Naive thymus-derived CD8-positive, alpha-beta T cell (primary cell): ENCODE data around the gene BRINP1. TPM values are rescaled to one million over a fixed set of nuclear protein-coding genes. Genes with fewer than 3 reads are reported as not detected.

Experiments
- ATAC-seq, 2 donors: fragments of 150-1000 bp; cut with Tn5 transposase in 1 of 2; sonication (Bioruptor Pico), chemical (Tn5 transposase) in 1 of 2; 1 replicate in 1 of 2; 2 replicates in 1 of 2; pipeline ENCODE4 v1.10.0; 2021; ENCODE audit warnings: mild to moderate bottlenecking in 2 of 2, moderate library complexity in 2 of 2
- POLR2A ChIA-PET: fragments of 350-600 bp; sonication (Branson Sonifier 250); formaldehyde crosslinking; loops from one replicate; lab custom pipeline; 2021; ENCODE audit warnings: antibody characterized with exemption; lab: Charles Lee
- DNase-seq, 10 donors: peaks; one replicate each; pipeline versions ENCODE4 v3.0.0 to v3.0.0-alpha.2; 2020 to 2022
- H3K27ac Mint-ChIP-seq, 10 donors: one replicate each; pipeline ENCODE4 v1.8.0; 2020 to 2022; ENCODE audit warnings: mild to moderate bottlenecking in 10 of 10, mixed read lengths in 10 of 10, moderate library complexity in 4 of 10, inconsistent platforms in 1 of 10
- H3K27me3 Mint-ChIP-seq, 5 donors: one replicate each; pipeline ENCODE4 v1.8.0; 2021 to 2022; ENCODE audit warnings: mixed read lengths in 5 of 5
- H3K36me3 Mint-ChIP-seq, 3 donors: one replicate each; pipeline ENCODE4 v1.8.0; 2020 to 2022; ENCODE audit warnings: mixed read lengths in 3 of 3, mild to moderate bottlenecking in 2 of 3, inconsistent platforms in 1 of 3
- H3K4me1 Mint-ChIP-seq, 4 donors: one replicate each; pipeline ENCODE4 v1.8.0; 2021 to 2022; ENCODE audit warnings: mixed read lengths in 4 of 4
- H3K4me3 Mint-ChIP-seq, 10 donors: one replicate each; pipeline ENCODE4 v1.8.0; 2020 to 2022; ENCODE audit warnings: mild to moderate bottlenecking in 10 of 10, mixed read lengths in 10 of 10, moderate library complexity in 6 of 10, inconsistent platforms in 1 of 10
- H3K9me3 Mint-ChIP-seq, 9 donors: one replicate each; pipeline ENCODE4 v1.8.0; 2020 to 2022; ENCODE audit warnings: mixed read lengths in 9 of 9, mild to moderate bottlenecking in 3 of 9, inconsistent platforms in 1 of 9, moderate library complexity in 1 of 9
- polyA plus RNA-seq, 3 donors: library from polyadenylated mRNA; unstranded; fragments of 300-500 nt; fragmentation: Illumina TruSeq; gene quantifications; one replicate each; pipeline ENCODE4 v1.2.3, GENCODE V29; 2021
- total RNA-seq, 8 experiments: library from RNA in 2 of 8; stranded (reverse) in 2 of 8; gene quantifications; one replicate each; pipeline ENCODE4 v1.2.3 and lab custom pipeline; 2021 to 2026

Gene BRINP1
- total and polyA plus RNA-seq, 5 experiments from 2014 or later = not detected

DNA sequence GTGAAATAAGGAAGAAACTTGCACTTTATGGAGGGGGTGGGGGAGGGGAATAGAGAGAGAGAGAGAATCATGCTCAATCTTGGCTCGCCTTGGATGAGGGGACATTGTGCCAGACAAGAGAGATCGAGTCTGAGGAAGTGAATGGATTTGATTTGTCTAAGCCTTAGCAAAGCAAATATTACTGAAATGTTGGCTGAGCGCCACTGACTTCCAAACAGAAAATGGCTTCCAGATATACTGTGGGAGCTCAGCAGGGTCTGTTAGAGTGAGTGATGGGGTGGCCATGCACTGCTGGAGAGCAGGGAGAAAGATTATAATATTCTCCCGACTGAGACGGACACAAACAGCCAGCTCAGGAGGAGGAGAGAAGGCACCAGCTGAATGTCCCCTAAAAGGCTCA is 34.5 kb downstream of the BRINP1 start:
- Mint-ChIP-seq H3K4me3 (no peak overlapping the region), H3K27ac (no peak overlapping the region), H3K9me3 (peaks cover 2 to 15% (median 9%) of the 10 kb centered on the region in 9 donors), H3K4me1 (no peaks in the 10 kb centered on the region), H3K27me3 (peaks cover 0 to 12% (median 0%) of the 10 kb centered on the region in 5 donors), H3K36me3 (no peaks in the 10 kb centered on the region)
- POLR2A ChIA-PET = no interaction called here
- ATAC-seq (no peak), DNase-seq (no peak)

DNA sequence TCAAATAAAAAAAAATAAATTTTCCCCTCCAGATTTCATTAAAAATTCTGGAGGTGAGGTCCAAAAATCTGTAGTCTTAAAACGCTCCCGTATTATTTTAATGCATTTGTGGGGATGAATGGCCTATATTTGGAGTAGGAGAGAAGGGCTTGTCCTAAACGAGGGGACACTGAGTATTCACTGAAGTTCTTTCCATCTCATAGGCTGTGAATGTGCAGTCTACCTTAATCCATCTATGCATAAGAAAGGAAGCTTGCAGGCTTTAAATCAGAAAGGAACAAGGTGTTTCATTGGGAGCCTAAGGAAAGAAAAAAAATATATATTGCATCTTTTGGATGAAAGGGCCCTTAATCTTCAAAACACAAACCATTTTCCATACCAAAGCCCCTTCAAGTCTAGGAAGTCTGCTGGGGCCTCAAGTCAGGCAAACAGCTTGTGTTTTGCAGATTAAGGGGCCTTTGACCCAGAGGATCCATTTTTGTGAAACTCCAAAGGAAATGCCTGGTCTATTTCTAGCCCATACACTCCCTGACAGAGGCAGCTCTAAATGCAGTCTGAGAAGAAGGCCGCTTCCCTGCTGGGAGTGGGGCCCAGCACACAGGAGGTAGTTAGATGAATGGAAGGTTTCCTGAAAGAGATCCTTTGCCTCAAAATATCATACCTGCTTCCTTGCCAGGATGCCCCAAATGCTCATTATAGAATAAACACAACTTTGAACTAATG is 35.6 kb downstream of the BRINP1 start:
- no peaks in the 10 kb centered on the region for H3K36me3 Mint-ChIP-seq
- ATAC-seq (no peak), DNase-seq (no peak)
- H3K27ac Mint-ChIP-seq = no peak overlapping the region
- POLR2A ChIA-PET = no interaction called here
- no peak overlapping the region for H3K4me3 Mint-ChIP-seq
- peaks cover 0 to 9% (median 0%) of the 10 kb centered on the region in 5 donors for H3K27me3 Mint-ChIP-seq
- peaks cover 4 to 26% (median 13%) of the 10 kb centered on the region in 9 donors for H3K9me3 Mint-ChIP-seq
- H3K4me1 Mint-ChIP-seq = no peaks in the 10 kb centered on the region

DNA sequence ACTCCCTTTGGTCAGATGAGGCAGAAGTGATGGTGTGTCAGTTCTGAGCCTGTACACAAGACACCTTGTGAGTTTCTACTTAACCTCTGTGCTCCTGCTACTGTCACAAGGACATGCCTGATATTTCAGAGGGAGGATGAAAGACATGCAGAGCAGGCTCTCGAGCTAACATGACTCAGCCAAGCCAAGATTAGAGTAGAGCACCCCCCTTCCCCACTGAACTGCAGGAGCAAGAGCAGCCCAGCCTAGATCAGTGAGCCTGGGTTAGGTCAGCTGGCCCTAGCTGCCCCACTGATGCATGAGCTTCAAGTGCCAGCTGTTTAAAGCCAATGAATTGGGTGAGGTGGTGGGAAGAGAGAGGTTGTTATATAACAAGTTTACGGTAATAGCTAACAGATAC is 36.7 kb downstream of the BRINP1 start:
- H3K27me3 Mint-ChIP-seq = peaks cover 0 to 8% (median 0%) of the 10 kb centered on the region in 5 donors
- peaks cover 7 to 37% (median 23%) of the 10 kb centered on the region in 9 donors for H3K9me3 Mint-ChIP-seq
- H3K36me3 Mint-ChIP-seq = no peaks in the 10 kb centered on the region
- H3K27ac Mint-ChIP-seq = no peak overlapping the region
- DNase-seq = no peak
- ATAC-seq = no peak
- POLR2A ChIA-PET = no interaction called here
- H3K4me1 Mint-ChIP-seq = no peaks in the 10 kb centered on the region
- H3K4me3 Mint-ChIP-seq = no peak overlapping the region

DNA sequence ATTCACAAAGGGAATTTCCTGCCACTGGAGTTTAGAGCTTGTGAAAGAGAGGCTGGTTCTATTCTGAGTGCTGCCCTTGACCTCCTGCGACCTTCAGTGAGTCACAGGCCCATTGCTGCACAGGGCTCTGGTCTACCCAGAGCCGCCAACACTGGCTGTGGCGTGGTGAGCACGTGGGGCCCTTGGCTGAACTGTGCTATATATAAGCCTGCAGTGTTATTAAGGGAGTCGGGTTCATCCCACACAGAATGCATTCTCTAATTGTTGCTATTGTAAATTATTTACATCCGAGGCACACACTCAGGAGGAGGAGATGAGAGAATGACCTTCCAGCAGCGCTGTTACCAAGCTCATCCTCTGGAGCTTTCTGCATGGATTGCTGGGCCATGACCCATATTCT is 47.1 kb downstream of the BRINP1 start:
- H3K4me3 Mint-ChIP-seq = no peak overlapping the region
- no peak overlapping the region for H3K27ac Mint-ChIP-seq
- peaks cover 0 to 6% (median 0%) of the 10 kb centered on the region in 3 donors for H3K36me3 Mint-ChIP-seq
- ATAC-seq = no peak
- no peaks in the 10 kb centered on the region for H3K4me1 Mint-ChIP-seq
- DNase-seq = no peak
- POLR2A ChIA-PET = no interaction called here
- peaks cover 0 to 31% (median 5%) of the 10 kb centered on the region in 9 donors for H3K9me3 Mint-ChIP-seq
- H3K27me3 Mint-ChIP-seq = peaks cover 0 to 8% (median 0%) of the 10 kb centered on the region in 5 donors

DNA sequence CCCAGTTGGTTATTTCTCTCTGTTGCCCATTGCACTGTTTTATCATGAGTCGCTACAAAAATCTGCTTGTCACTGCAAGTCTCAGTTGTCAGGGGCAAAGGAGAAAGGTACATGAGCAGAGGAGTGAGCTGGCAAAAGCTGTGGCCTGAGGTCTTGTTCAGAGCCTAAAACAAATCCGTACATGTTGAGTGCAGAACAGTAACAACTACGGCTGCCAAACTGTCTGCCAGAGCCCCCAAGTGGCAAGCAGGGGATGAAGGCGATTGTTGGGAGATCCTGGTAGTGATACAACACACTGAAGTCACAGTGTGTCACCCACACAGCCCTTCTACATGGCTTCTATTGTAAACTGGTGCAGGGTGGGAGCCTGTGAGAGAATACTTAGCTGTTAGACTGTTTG is 50.9 kb downstream of the BRINP1 start:
- H3K27me3 Mint-ChIP-seq = peaks cover 0 to 1% (median 0%) of the 10 kb centered on the region in 5 donors
- no peaks in the 10 kb centered on the region for H3K4me1 Mint-ChIP-seq
- POLR2A ChIA-PET = no interaction called here
- H3K4me3 Mint-ChIP-seq = no peak overlapping the region
- DNase-seq = no peak
- no peak overlapping the region for H3K27ac Mint-ChIP-seq
- ATAC-seq = no peak
- H3K36me3 Mint-ChIP-seq = peaks cover 0 to 6% (median 0%) of the 10 kb centered on the region in 3 donors
- H3K9me3 Mint-ChIP-seq = peaks cover 0 to 18% (median 3%) of the 10 kb centered on the region in 9 donors

DNA sequence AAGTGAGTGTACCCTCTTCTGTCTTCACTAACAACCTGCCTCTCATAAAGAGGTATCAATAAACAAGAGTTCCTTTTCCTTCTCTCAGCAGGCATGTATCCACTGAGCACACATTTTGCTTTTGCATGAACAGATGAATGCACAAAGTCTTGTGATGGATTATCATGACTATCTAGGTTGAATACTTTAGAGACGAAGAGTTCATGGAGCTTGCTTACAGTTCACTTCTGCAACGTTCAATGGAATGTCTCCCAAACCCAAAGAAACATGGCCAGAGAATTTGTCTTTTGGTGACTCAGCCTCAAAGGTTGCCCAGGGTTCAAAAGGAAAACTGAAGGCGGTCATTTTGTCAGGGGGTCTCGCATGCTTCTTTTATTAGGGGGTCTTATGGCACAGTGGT is 55.4 kb downstream of the BRINP1 start:
- ATAC-seq = no peak
- POLR2A ChIA-PET = no interaction called here
- H3K9me3 Mint-ChIP-seq = peaks cover 0 to 16% (median 0%) of the 10 kb centered on the region in 9 donors

DNA sequence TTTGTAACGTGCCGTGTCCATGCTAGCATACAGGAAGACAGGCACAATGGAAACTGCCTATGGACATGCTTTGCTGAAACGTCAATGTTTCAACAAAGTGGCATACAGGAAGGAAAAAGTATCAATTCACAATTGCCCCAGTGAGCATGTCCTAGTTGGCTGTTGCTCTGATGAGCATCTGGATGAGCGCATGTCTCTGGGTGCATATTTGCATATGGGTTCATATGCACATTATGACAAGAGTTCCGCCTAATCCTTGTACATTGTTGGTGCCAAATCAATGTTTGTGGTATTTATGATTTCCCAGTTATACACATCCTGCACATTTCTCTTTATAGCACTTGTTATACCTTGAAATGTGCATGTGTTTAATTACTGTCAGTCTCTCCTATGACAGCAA is 58.5 kb downstream of the BRINP1 start:
- H3K9me3 Mint-ChIP-seq = peaks cover 0 to 16% (median 0%) of the 10 kb centered on the region in 9 donors
- peaks cover 0 to 5% (median 0%) of the 10 kb centered on the region in 5 donors for H3K27me3 Mint-ChIP-seq
- ATAC-seq = no peak
- POLR2A ChIA-PET = no interaction called here
- no peaks in the 10 kb centered on the region for H3K4me1 Mint-ChIP-seq
- H3K4me3 Mint-ChIP-seq = no peak overlapping the region
- no peak overlapping the region for H3K27ac Mint-ChIP-seq
- no peaks in the 10 kb centered on the region for H3K36me3 Mint-ChIP-seq
- DNase-seq = no peak

More for the DNA sequence above, 55.4 kb downstream of the BRINP1 start:
- DNase-seq = no peak
- Mint-ChIP-seq H3K27ac (no peak overlapping the region), H3K4me3 (no peak overlapping the region), H3K27me3 (no peaks in the 10 kb centered on the region), H3K4me1 (no peaks in the 10 kb centered on the region), H3K36me3 (no peaks in the 10 kb centered on the region)

DNA sequence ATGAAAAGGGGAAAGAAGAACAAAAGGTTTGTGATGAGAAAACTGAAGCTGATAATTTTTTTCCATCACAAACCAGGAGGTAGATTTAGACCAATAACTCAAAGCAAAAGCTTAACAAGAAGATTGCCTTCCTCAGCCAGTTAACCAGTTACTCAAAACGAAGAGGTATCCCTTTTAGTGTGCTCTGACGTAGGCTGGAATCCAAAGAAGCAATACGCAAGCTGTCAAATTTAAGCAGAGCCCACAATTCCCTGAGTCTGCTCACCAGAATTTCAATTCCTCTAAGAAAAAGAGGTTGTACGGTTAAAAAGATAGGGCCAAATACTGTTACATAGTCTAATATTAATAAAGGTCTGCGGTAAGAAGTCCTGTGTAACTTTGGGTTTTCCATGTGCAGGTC is 61.8 kb downstream of the BRINP1 start:
- Mint-ChIP-seq H3K27ac (no peak overlapping the region), H3K27me3 (peaks cover 0 to 5% (median 0%) of the 10 kb centered on the region in 5 donors), H3K9me3 (peaks cover 0 to 16% (median 0%) of the 10 kb centered on the region in 9 donors), H3K4me3 (no peak overlapping the region), H3K36me3 (no peaks in the 10 kb centered on the region), H3K4me1 (no peaks in the 10 kb centered on the region)
- ATAC-seq (no peak), DNase-seq (no peak)
- POLR2A ChIA-PET = no interaction called here

DNA sequence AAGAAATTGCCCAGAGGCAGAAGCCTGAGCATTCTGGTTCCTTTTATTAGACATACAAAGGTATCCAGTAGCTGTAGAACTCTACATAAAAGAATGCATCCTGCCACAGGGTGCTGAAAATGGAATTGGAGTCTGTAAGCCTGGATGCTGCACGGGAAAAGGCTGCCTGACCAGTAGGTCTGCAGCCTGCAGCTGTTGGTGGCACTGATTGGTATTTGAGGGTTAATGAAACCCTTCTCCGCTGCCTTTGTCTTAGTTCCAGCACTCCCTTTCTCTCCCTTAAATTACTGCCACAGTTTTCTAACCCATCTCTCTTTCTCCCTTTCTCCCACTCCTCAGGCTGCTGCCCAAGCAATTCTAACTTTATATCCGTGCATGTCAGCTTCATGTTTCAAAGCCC is 64.7 kb downstream of the BRINP1 start:
- H3K4me3 Mint-ChIP-seq = no peak overlapping the region
- no peaks in the 10 kb centered on the region for H3K36me3 Mint-ChIP-seq
- POLR2A ChIA-PET = no interaction called here
- peaks cover 0 to 6% (median 0%) of the 10 kb centered on the region in 9 donors for H3K9me3 Mint-ChIP-seq
- no peak for DNase-seq
- no peak overlapping the region for H3K27ac Mint-ChIP-seq
- H3K4me1 Mint-ChIP-seq = no peaks in the 10 kb centered on the region
- ATAC-seq = no peak
- H3K27me3 Mint-ChIP-seq = peaks cover 0 to 5% (median 0%) of the 10 kb centered on the region in 5 donors

DNA sequence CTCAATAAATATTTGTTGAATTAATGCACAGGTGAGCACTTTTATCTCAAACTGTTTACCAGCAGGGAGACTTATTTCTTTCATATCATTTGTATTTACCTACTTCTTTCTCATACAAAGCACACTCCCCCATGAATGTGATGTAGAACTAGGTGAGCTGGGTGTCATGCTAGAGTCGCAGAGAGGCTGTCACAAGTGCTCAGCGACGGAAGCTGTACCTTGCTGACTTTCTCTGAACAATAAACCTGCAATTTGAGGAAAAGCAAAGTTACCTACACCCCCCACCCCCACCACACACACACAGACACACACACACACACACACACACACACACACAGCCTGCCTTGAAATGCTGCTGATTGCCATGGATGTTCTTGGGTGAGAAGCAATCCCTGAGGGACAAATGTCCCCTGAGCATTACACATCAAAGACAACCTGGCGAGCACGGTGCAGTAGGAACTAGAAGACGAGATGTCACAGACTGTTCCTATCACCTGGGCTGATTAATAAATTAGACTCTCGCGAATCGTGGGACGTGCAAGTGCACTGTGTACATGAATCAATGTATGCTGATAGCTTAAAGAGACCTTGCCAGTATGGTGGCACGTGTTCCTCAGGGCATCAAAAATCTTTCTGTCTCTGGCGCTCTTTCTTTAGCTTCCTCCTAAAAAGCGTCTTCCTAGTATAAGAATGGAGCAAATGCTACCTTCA is 66.1 kb downstream of the BRINP1 start:
- no peak overlapping the region for H3K4me3 Mint-ChIP-seq

DNA sequence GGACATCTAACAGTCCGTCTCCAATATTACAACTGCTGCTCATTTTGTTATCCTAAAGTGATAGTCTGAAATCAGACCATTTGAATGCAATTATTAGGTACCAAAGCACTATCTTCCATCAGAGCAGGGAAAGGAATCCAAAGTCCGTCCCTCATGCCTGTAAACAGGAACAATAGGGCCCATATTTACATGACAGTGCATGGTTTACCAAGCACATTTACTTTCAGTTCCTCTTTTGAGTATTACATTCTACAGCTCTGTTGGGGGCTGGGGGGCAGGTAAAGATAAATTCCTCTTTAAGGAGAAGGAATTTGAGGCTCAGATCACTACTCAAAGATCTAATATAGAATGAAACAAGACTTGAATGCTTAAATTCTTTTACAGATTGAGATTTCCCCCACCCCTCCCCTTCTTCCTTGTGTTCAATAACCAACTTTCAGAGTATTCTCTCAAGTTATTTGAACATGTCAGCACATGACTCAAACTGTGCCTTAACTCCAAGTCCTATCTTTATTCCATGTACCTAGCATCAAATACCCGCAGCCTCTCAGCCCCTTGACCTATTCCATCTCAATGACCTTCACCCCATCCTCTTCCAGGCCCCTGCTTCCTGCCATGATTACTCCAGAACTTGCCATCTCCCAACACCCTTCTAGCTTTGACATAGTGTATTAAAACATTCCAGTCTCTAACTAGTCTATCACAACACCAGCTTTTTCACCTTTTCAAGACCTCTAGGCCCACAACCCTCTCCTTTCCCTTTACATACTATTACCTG is 71.0 kb downstream of the BRINP1 start:
- Mint-ChIP-seq H3K4me3 (no peak overlapping the region), H3K9me3 (peaks cover 0 to 10% (median 2%) of the 10 kb centered on the region in 9 donors), H3K27me3 (no peaks in the 10 kb centered on the region), H3K36me3 (peaks cover 0 to 4% (median 0%) of the 10 kb centered on the region in 3 donors), H3K4me1 (no peaks in the 10 kb centered on the region), H3K27ac (no peak overlapping the region)
- POLR2A ChIA-PET = no interaction called here
- ATAC-seq = no peak
- no peak for DNase-seq

More for the DNA sequence above, 66.1 kb downstream of the BRINP1 start:
- Mint-ChIP-seq H3K27me3 (peaks cover 0 to 5% (median 0%) of the 10 kb centered on the region in 5 donors), H3K4me1 (no peaks in the 10 kb centered on the region), H3K9me3 (peaks cover 0 to 6% (median 2%) of the 10 kb centered on the region in 9 donors), H3K27ac (no peak overlapping the region), H3K36me3 (no peaks in the 10 kb centered on the region)
- ATAC-seq = no peak
- DNase-seq = no peak
- POLR2A ChIA-PET = no interaction called here

DNA sequence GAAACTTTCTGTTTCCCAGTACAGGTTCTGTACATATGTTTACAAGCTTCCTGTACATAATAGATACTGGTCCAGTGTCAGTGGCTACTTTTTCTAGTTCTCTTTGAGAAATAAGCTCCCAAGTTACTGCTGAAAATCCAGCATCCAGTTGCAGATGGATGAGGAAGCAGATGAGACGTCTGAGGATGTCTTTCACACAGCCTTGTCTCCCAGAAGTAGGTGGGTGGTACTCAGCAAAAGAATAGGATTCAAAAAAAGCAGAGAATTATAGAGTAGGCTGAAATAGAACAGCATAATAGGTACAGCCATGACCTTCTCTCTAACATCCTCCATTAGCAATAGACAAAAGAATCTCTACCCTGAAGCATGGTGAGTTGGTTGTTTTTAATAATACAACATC is 77.7 kb downstream of the BRINP1 start:
- no peak for ATAC-seq

More for the DNA sequence above, 77.7 kb downstream of the BRINP1 start:
- H3K4me3 Mint-ChIP-seq = no peak overlapping the region
- DNase-seq = no peak
- peaks cover 0 to 4% (median 0%) of the 10 kb centered on the region in 3 donors for H3K36me3 Mint-ChIP-seq
- no peak overlapping the region for H3K27ac Mint-ChIP-seq
- peaks cover 0 to 10% (median 2%) of the 10 kb centered on the region in 9 donors for H3K9me3 Mint-ChIP-seq
- POLR2A ChIA-PET = no interaction called here
- H3K4me1 Mint-ChIP-seq = no peaks in the 10 kb centered on the region
- H3K27me3 Mint-ChIP-seq = peaks cover 0 to 5% (median 3%) of the 10 kb centered on the region in 5 donors
